ENCODE results near the gene THOC2.
"Not testable (repeated sequence)": the region's sequence is repeated elsewhere in the genome, so short reads cannot be mapped to it uniquely, and the experiment has no call there.

The THOC2 gene

DNA sequence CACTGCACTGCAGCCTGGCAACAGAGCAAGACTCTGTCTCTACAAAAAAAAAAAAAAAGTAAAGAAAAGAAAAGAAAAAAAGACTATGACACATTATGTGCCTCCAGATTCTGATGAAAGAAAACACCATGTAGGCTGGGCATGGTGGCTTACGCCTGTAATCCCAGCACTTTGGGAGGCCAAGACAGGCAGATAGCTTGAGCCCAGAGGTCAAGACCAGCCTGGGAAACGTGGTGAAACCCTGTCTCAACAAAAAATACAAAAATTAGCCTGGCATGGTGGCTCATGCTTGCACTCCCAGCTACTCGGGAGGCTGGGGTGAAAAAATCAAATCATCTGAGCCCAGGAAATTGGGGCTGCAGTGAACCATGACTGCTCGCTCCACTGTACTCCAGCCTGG lies 19.4 kb downstream of the THOC2 start:
- no peak for TF ChIP-seq CTBP1 (IDR thresholded peaks at IDR 0.05; ENCODE audit: borderline replicate concordance)
- TF ChIP-seq ZNF384 (IDR thresholded peaks at IDR 0.05), result 0 out of 2 replicates have a peak, but pooled peaks have one; percentile 35
- ChIA-PET CTCF (no interaction called here), POLR2A (interaction anchor here (1.7 kb wide), 1 partner anchor 18 kb away, joined by 3 read pairs; no protein-coding TSS in a partner anchor)
- DNase-seq (ENCODE audit: extremely low spot score), result no peak

- POLR2A ChIA-PET; DNase-seq (ENCODE audit: extremely low spot score); CTCF ChIA-PET: not testable (repeated sequence)
These were observed 21.7 kb downstream of the THOC2 start for GRCh38 chrX:123711201-123711600.

- CTCF ChIA-PET, result no interaction called here
- POLR2A ChIA-PET, result no interaction called here
- TF ChIP-seq SP1 (IDR thresholded peaks at IDR 0.05) (no peak), FOXA1 (IDR thresholded peaks at IDR 0.05) (no peak), SUZ12 (IDR thresholded peaks at IDR 0.05) (no peak), BHLHE40 (IDR thresholded peaks at IDR 0.05; ENCODE audit: borderline replicate concordance) (no peak), CTBP1 (IDR thresholded peaks at IDR 0.05; ENCODE audit: borderline replicate concordance) (no peak), L3MBTL2 (conservative IDR thresholded peaks at IDR 0.05) (no peak), FOXK2 (IDR thresholded peaks at IDR 0.05) (no peak), FOXM1 (IDR thresholded peaks at IDR 0.05; ENCODE audit: borderline replicate concordance) (no peak), ARNT (IDR thresholded peaks at IDR 0.05) (no peak)
- TF ChIP-seq, protein P1, sequence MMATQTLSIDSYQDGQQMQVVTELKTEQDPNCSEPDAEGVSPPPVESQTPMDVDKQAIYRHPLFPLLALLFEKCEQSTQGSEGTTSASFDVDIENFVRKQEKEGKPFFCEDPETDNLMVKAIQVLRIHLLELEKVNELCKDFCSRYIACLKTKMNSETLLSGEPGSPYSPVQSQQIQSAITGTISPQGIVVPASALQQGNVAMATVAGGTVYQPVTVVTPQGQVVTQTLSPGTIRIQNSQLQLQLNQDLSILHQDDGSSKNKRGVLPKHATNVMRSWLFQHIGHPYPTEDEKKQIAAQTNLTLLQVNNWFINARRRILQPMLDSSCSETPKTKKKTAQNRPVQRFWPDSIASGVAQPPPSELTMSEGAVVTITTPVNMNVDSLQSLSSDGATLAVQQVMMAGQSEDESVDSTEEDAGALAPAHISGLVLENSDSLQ (IDR thresholded peaks at IDR 0.05), result no peak
- DNase-seq (ENCODE audit: extremely low spot score), result no peak
These were observed 28.1 kb downstream of the THOC2 start for GRCh38 chrX:123704781-123705180.

GRCh38 chrX:123698979-123699520 lies 33.8 kb downstream of the THOC2 start:
- no peak for TF ChIP-seq ELF4 (IDR thresholded peaks at IDR 0.05)
- TF ChIP-seq SP1 (IDR thresholded peaks at IDR 0.05), result no peak
- TF ChIP-seq BHLHE40 (IDR thresholded peaks at IDR 0.05; ENCODE audit: borderline replicate concordance), result no peak
- no peak for TF ChIP-seq FOXA1 (IDR thresholded peaks at IDR 0.05)
- no peak for TF ChIP-seq CTBP1 (IDR thresholded peaks at IDR 0.05; ENCODE audit: borderline replicate concordance)
- no peak for TF ChIP-seq ZNF384 (IDR thresholded peaks at IDR 0.05)
- TF ChIP-seq ARNT (IDR thresholded peaks at IDR 0.05), result no peak
- no peak for TF ChIP-seq LEF1 (IDR thresholded peaks at IDR 0.05; ENCODE audit: borderline replicate concordance)
- TF ChIP-seq L3MBTL2 (conservative IDR thresholded peaks at IDR 0.05), result no peak
- TF ChIP-seq HDGF (IDR thresholded peaks at IDR 0.05; ENCODE audit: borderline replicate concordance), result no peak
- no peak for TF ChIP-seq FOXM1 (IDR thresholded peaks at IDR 0.05; ENCODE audit: borderline replicate concordance)
- TF ChIP-seq SUZ12 (IDR thresholded peaks at IDR 0.05), result no peak
- no peak for TF ChIP-seq NFRKB (IDR thresholded peaks at IDR 0.05)
- TF ChIP-seq TARDBP (IDR thresholded peaks at IDR 0.05), result no peak
- TF ChIP-seq, protein P1 (IDR thresholded peaks at IDR 0.05), result no peak
- no peak for DNase-seq (ENCODE audit: extremely low spot score)
- ChIA-PET CTCF (interaction anchor here (0.9 kb wide), 1 partner anchor 79 kb away, joined by 3 read pairs; no protein-coding TSS in a partner anchor), POLR2A (no interaction called here)

DNA sequence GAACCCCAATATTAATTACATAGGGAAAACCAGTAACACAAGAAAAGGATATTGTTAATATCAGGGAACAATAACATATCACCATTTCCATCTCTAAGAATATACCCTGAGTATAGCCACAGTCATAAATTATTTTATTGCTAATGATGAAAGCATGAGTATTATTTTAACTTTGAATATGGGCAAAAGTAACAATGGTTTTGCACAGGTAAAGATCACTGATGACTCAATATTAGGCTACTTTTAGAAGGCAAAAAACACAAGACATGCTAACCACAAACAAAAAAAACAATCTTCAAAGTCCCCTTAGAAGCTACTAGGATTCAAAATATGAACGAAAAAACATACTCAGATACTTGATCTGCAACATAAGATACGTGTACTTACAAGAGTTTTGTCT lies 36.5 kb downstream of the THOC2 start:
- CTCF ChIA-PET, result no interaction called here
- POLR2A ChIA-PET, result no interaction called here
- TF ChIP-seq FOXM1 (IDR thresholded peaks at IDR 0.05; ENCODE audit: borderline replicate concordance), result no peak
- no peak for TF ChIP-seq BHLHE40 (IDR thresholded peaks at IDR 0.05; ENCODE audit: borderline replicate concordance)
- TF ChIP-seq FOXA1 (IDR thresholded peaks at IDR 0.05), result no peak
- TF ChIP-seq TARDBP (IDR thresholded peaks at IDR 0.05), result no peak
- no peak for TF ChIP-seq SP1 (IDR thresholded peaks at IDR 0.05)
- no peak for TF ChIP-seq ZNF384 (IDR thresholded peaks at IDR 0.05)
- TF ChIP-seq, protein P1 (IDR thresholded peaks at IDR 0.05), result no peak
- TF ChIP-seq L3MBTL2 (conservative IDR thresholded peaks at IDR 0.05), result no peak
- TF ChIP-seq ARNT (IDR thresholded peaks at IDR 0.05), result no peak
- no peak for TF ChIP-seq FOXK2 (IDR thresholded peaks at IDR 0.05)
- no peak for DNase-seq (ENCODE audit: extremely low spot score)

GRCh38 chrX:123695242-123695641 lies 37.6 kb downstream of the THOC2 start:
- ChIA-PET CTCF (no interaction called here), POLR2A (no interaction called here)
- TF ChIP-seq BHLHE40 (IDR thresholded peaks at IDR 0.05; ENCODE audit: borderline replicate concordance), result no peak
- TF ChIP-seq NFRKB (IDR thresholded peaks at IDR 0.05), result no peak
- no peak for TF ChIP-seq HDGF (IDR thresholded peaks at IDR 0.05; ENCODE audit: borderline replicate concordance)
- TF ChIP-seq SP1 (IDR thresholded peaks at IDR 0.05), result no peak
- no peak for TF ChIP-seq FOXA1 (IDR thresholded peaks at IDR 0.05)
- no peak for TF ChIP-seq ARNT (IDR thresholded peaks at IDR 0.05)
- TF ChIP-seq FOXM1 (IDR thresholded peaks at IDR 0.05; ENCODE audit: borderline replicate concordance), result no peak
- no peak for TF ChIP-seq L3MBTL2 (conservative IDR thresholded peaks at IDR 0.05)
- TF ChIP-seq FOXK2 (IDR thresholded peaks at IDR 0.05), result no peak
- TF ChIP-seq ELF4 (IDR thresholded peaks at IDR 0.05), result no peak
- no peak for TF ChIP-seq LEF1 (IDR thresholded peaks at IDR 0.05; ENCODE audit: borderline replicate concordance)
- TF ChIP-seq, protein P1 (IDR thresholded peaks at IDR 0.05), result no peak
- no peak for TF ChIP-seq SUZ12 (IDR thresholded peaks at IDR 0.05)
- no peak for TF ChIP-seq TARDBP (IDR thresholded peaks at IDR 0.05)
- TF ChIP-seq ZNF384 (IDR thresholded peaks at IDR 0.05), result no peak
- TF ChIP-seq CTBP1 (IDR thresholded peaks at IDR 0.05; ENCODE audit: borderline replicate concordance), result no peak
- DNase-seq (ENCODE audit: extremely low spot score), result no peak

Measured in HEK293T (cell line).